Lower leg skin (tissue), 3 donors: ENCODE measurements around the gene TSPAN1.

Experiments used
- CTCF ChIP-seq, 3 donors: fragments of 450-650 bp; IDR thresholded peaks; one replicate each; pipeline ENCODE4 v1.5.1; 2016; ENCODE audit warnings: antibody characterized with exemption in 3 of 3, mild to moderate bottlenecking in 3 of 3, moderate library complexity in 2 of 3
- POLR2A ChIP-seq, 2 donors: fragments of 450-650 bp; IDR thresholded peaks; one replicate each; pipeline ENCODE4 v1.6.1; 2016 to 2017; ENCODE audit warnings: antibody characterized with exemption in 2 of 2, mild to moderate bottlenecking in 1 of 2, moderate library complexity in 1 of 2

DNA sequence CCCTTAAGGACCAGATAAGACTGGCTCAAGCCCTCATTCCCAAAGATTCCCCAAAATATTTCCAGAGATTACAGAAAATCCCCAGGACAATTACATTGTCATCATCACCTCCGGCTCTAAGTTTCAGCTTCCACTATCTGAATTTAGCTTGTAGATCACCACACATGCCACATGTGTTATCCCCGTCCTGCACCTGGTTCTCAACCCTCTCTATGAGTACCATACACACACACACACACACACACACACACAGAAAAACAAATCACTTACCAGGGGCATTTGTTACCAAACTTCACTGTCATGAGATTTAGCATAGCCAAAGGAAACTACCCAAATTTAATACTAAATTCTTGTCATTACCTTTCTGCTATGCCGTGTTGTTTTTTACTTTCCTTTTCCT is 15.4 kb upstream of the TSPAN1 start:
- TF ChIP-seq CTCF (IDR thresholded peaks at IDR 0.05) = no peak
- TF ChIP-seq POLR2A (IDR thresholded peaks at IDR 0.05) = no peak
